ENCODE results near the gene UBALD2. TPM values are rescaled to one million over a fixed set of nuclear protein-coding genes. Genes with fewer than 3 reads are reported as not detected.
A peak's percentile ranks its signal among the peaks of the same experiment; 100 is the strongest.

The UBALD2 gene
- total RNA-seq, 4 donors from 2014 or later = 14.0 to 74.1 (median 50.4) TPM

DNA sequence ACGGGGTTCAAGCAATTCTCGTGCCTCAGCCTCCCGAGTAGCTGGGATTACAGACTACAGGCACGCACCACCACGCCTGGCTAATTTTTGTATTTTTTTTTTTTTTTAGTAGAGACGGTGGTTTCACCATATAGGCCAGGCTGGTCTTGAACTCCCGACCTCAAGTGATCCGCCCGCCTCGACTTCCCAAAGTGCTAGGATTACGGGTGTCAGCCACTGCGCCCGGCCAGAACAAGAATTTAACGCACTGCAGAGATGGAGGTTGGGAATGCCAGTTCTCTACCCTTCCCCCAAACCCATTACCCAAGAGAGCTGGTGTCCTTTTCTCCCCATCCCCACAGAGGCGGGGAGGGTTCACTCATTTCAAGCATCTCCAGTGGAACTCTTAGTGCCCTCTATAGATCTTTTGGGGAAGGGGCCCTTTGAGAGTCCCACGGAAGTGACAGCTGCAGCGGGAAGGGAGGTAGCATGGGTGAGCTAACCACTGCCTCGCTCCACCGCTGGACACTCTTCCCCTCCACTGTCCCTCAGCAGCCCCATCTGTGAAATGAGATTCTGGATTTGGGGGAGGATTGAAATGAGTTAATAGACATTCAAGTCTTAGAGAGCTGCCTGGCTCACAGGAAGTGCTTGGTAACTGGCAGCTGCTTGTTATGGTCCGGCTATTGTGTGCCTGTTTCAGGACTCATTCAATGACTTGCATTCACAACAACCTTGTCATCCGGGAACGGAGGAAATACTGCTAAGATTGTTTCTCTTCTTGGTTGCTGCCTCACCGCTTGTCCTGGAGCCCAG is 3.5 kb upstream of the UBALD2 start:
- Histone ChIP-seq H3K27me3 (no peaks in the 10 kb centered on the region), H3K9me3 (no peaks in the 10 kb centered on the region), H3K36me3 (no peaks in the 10 kb centered on the region), H3K27ac (peak overlapping the region; percentile 79 to 98 (median 92)), H3K4me1 (peaks cover 10 to 49% (median 16%) of the 10 kb centered on the region in 4 donors), H3K4me3 (peak overlapping the region in 2 of 4 donors; percentile 39 to 42)
- peak in 1 of 3 donors; percentile 45 for DNase-seq
- TF ChIP-seq, protein P1, sequence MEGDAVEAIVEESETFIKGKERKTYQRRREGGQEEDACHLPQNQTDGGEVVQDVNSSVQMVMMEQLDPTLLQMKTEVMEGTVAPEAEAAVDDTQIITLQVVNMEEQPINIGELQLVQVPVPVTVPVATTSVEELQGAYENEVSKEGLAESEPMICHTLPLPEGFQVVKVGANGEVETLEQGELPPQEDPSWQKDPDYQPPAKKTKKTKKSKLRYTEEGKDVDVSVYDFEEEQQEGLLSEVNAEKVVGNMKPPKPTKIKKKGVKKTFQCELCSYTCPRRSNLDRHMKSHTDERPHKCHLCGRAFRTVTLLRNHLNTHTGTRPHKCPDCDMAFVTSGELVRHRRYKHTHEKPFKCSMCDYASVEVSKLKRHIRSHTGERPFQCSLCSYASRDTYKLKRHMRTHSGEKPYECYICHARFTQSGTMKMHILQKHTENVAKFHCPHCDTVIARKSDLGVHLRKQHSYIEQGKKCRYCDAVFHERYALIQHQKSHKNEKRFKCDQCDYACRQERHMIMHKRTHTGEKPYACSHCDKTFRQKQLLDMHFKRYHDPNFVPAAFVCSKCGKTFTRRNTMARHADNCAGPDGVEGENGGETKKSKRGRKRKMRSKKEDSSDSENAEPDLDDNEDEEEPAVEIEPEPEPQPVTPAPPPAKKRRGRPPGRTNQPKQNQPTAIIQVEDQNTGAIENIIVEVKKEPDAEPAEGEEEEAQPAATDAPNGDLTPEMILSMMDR (IDR thresholded peaks at IDR 0.05) = no peak
- no peak for TF ChIP-seq POLR2A (IDR thresholded peaks at IDR 0.05)

DNA sequence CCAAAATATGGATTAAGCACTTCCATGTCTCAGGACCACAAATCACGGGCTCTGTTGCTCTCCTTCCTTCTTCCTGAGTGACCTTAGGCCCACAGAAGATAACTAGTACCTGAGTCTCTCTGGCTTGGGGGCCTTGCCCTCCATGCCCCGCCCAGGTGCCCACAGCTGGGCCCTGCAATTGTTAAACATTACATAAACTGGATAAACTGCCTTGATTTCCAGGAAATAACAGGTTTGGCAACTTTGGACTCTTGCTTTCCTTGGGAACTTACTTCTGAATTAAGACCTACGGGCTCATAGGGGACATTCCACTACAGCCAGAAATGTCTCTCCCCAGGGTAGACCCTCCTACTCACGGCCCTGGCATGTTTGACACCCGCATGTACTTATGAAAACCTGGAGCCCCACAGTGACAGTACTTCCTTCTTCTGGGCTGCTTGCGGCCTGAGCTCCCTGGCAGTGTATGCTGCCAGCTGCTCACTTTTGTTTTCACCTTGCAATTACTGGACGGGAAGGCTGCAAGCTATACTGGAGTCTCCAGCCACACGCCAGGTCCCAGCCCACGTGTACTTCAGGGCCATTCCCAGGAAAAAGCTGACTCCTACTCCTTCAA is 2.3 kb upstream of the UBALD2 start:
- Histone ChIP-seq H3K4me1 (peaks cover 12 to 61% (median 27%) of the 10 kb centered on the region in 4 donors), H3K27ac (peak overlapping the region; percentile 79 to 98 (median 92)), H3K36me3 (no peaks in the 10 kb centered on the region), H3K4me3 (peak overlapping the region in 2 of 4 donors; percentile 39 to 42), H3K9me3 (no peaks in the 10 kb centered on the region), H3K27me3 (no peaks in the 10 kb centered on the region)
- TF ChIP-seq, protein P1 (IDR thresholded peaks at IDR 0.05) = no peak
- peak; percentile 84 to 96 for TF ChIP-seq POLR2A (IDR thresholded peaks at IDR 0.05)
- peak; percentile 60 to 88 (median 85) for DNase-seq

DNA sequence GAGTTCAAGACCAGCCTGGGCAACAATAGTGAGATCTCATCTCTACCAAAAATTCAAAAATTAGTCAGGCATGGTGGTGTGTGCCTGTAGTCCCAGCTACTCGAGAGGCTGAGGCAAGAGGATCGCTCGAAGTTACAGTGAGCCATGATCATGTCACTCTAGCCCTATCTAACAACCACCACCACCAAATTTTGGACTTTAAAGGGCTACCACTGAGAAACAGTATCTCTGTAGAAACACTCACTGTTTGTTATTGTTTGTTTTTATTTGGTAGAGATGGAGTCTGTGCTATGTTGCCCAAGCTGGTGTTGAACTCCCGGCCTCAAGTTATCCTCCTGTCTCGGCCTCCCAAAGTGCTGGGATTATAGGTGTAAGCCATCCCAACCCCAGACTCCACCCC is 1.3 kb upstream of the UBALD2 start:
- peaks cover 10 to 61% (median 37%) of the 10 kb centered on the region in 4 donors for H3K4me1 ChIP-seq
- peaks cover 0 to 1% (median 0%) of the 10 kb centered on the region in 3 donors for H3K36me3 ChIP-seq
- H3K27ac ChIP-seq = peak overlapping the region; percentile 79 to 98 (median 92)
- TF ChIP-seq POLR2A (IDR thresholded peaks at IDR 0.05) = no peak
- TF ChIP-seq, protein P1 (IDR thresholded peaks at IDR 0.05) = no peak
- H3K4me3 ChIP-seq = no peak overlapping the region
- no peaks in the 10 kb centered on the region for H3K9me3 ChIP-seq
- no peaks in the 10 kb centered on the region for H3K27me3 ChIP-seq
- no peak for DNase-seq

DNA sequence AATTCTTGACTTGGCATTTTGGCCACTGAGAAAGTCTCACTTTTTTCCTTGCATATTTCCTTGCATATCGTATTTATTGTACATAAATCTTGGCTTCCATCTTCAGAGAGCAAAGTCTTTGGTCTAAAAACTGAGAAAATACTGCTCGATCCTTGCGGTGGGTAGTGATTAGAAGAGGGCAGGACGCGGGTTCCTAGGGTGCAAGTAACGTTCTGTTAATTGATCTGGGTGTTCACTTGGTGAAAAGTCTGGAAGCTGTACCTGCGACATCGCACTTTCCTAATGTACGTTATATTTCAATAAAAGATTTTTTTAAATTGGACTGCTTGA is 758 bp upstream of the UBALD2 start:
- Histone ChIP-seq H3K9me3 (no peaks in the 10 kb centered on the region), H3K27ac (peak overlapping the region; percentile 79 to 98 (median 92)), H3K4me3 (peak overlapping the region in 2 of 4 donors; percentile 3 to 10), H3K36me3 (peaks cover 0 to 6% (median 0%) of the 10 kb centered on the region in 3 donors), H3K27me3 (no peaks in the 10 kb centered on the region), H3K4me1 (peaks cover 10 to 65% (median 42%) of the 10 kb centered on the region in 4 donors)
- DNase-seq = no peak
- TF ChIP-seq, protein P1 (IDR thresholded peaks at IDR 0.05) = no peak
- no peak for TF ChIP-seq POLR2A (IDR thresholded peaks at IDR 0.05)

DNA sequence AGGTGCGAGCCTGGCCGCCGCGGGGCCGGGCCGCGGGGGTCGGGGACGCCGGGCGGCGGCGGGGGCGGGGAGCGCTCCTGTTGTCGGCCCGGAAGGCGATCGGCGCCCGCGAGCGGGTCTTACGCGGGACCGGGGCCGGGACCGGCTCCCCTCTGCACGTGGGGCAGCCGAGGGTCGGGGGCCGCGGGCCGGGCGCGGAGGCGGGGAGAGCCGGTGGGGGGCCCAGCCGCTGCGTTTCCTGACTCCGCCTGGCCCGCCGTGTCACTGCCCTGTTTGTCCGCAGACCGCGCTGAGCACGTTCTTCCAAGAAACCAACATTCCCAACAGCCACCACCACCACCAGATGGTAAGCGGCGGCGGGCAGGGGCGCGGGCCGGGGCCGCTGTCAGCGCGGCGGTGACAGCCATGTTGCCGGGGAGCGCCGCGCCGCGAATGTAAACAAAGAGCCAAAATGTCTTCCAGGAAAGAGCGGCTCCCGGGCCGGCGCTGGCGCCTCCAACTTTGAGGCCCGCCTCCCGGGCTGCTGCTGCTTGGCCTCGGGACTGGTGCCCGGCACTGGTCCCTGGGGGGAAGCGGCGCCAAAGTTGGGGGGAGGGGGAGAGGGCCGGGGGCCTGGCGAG is 586 bp downstream of the UBALD2 start:
- Histone ChIP-seq H3K4me3 (peak overlapping the region; percentile 80 to 99 (median 92)), H3K27me3 (no peaks in the 10 kb centered on the region), H3K9me3 (no peaks in the 10 kb centered on the region), H3K4me1 (peaks cover 10 to 68% (median 50%) of the 10 kb centered on the region in 4 donors), H3K36me3 (peaks cover 0 to 20% (median 0%) of the 10 kb centered on the region in 3 donors), H3K27ac (peak overlapping the region; percentile 92 to 98 (median 95))
- TF ChIP-seq, protein P1 (IDR thresholded peaks at IDR 0.05) = no peak
- peak in 1 of 2 donors; percentile 11 for TF ChIP-seq POLR2A (IDR thresholded peaks at IDR 0.05)
- peak; percentile 55 to 80 (median 80) for DNase-seq

All from Peyer's patch (tissue), 4 donors.